ENCODE results near the gene DNAH7. TPM values are rescaled to one million over a fixed set of nuclear protein-coding genes. Genes with fewer than 3 reads are reported as not detected.

Gene DNAH7
- total and polyA plus RNA-seq, 2 of the 4 experiments (the other 2 are of a cell fraction), result 0.22 to 0.36 TPM

DNA sequence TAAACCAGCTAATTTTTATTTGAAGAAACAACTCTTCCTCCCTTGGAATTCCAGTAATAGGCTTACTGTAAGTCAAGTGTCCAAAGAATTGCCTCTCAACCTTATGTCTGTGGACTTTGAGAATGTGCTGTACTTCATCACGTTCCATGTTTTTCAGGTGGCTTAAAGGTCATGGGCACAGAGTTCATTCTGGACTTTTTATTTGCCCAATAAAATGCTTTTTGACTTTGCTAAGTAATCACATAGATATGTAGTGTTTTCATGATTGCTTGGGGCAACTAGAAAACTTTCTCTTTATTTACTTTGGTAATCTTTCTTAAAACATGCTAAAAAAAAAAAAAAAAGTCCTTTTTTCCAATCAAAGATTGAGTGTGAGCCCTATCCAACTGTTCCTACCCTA lies 10.4 kb upstream of the DNAH7 start:
- Histone ChIP-seq H4K91ac (ENCODE audit: insufficient read depth, low read depth, low read length) (no peak overlapping the region), H3K4me2 (ENCODE audit: low read depth, low read length) (no peak overlapping the region), H3K79me1 (ENCODE audit: low read depth in 1 of 2, low read length in 2 of 2) (no peaks in the 10 kb centered on the region), H3K9me1 (ENCODE audit: insufficient read depth, low read length) (peaks cover 2% of the 10 kb centered on the region; the same call in 1 of the 2 replicates), H3K23ac (ENCODE audit: low read depth, low read length) (peak overlapping the region; percentile 91; the same call in 1 of the 2 replicates), H3K36me3 (ENCODE audit: control insufficient read depth, insufficient read depth, low read length) (no peaks in the 10 kb centered on the region), H4K8ac (ENCODE audit: low read depth in 2 of 2, low read length in 2 of 2) (no peak overlapping the region), H3K27ac (ENCODE audit: insufficient read depth, low read length) (no peak overlapping the region), H2AK9ac (replicated peaks; ENCODE audit: low read depth, low read length, poor library complexity) (no peak overlapping the region), H2AK5ac (ENCODE audit: low read depth, low read length) (peak overlapping the region; percentile 91; the same call in 1 of the 2 replicates), H3K14ac (replicated peaks; ENCODE audit: low read depth, low read length) (peak overlapping the region; percentile 33; the same call in 1 of the 2 replicates), H4K20me1 (ENCODE audit: insufficient read depth, low read length) (no peaks in the 10 kb centered on the region), H3K27me3 (ENCODE audit: control insufficient read depth, insufficient read depth, low read length) (no peaks in the 10 kb centered on the region), H2BK20ac (ENCODE audit: low read depth, low read length) (peak overlapping the region; percentile 92), H3K56ac (ENCODE audit: extremely low read depth, insufficient read depth, low read length) (no peak overlapping the region; the same call in 1 of the 2 replicates), H3K4me1 (ENCODE audit: control insufficient read depth, insufficient read depth, low read length) (peaks cover 6% of the 10 kb centered on the region), H2BK15ac (ENCODE audit: low read depth, low read length) (peak overlapping the region; percentile 78; the same call in 1 of the 3 replicates), H3K4ac (ENCODE audit: low read depth, low read length) (peak overlapping the region; percentile 68; the same call in 1 of the 2 replicates), H3K18ac (ENCODE audit: low read depth, low read length) (peak overlapping the region; percentile 87; the same call in 1 of the 2 replicates), H2BK120ac (ENCODE audit: low read depth, low read length) (peak overlapping the region; percentile 91), H3K9me3 (ENCODE audit: control insufficient read depth, insufficient read depth, low read length) (peaks cover 3% of the 10 kb centered on the region), H3K4me3 (ENCODE audit: insufficient read depth, low read depth, low read length) (no peak overlapping the region), H3K9ac (ENCODE audit: low read depth, low read length) (no peak overlapping the region; the same call in 1 of the 2 replicates), H4K5ac (ENCODE audit: low read depth, low read length) (peak overlapping the region; percentile 4; the same call in 1 of the 2 replicates), H2BK5ac (ENCODE audit: low read depth, low read length, poor library complexity, severe bottlenecking) (peak overlapping the region; percentile 46), H2AFZ (replicated peaks; ENCODE audit: low read length, poor library complexity) (no peak overlapping the region)
- dilution Hi-C loops (cut with HindIII; ENCODE audit: low sequenced_read_pairs, unreplicated experiment) (no loop called here), intact Hi-C loops (cut with micrococcal nuclease) (loop anchor here (1.0 to 2.0 kb wide), 3 partner anchors 374 to 680 kb away; partner anchors contain the start of gene HECW2), in situ Hi-C loops (cut with MboI; ENCODE audit: low sequenced_read_pairs) (loop anchor here (5.0 to 25.0 kb wide), 3 partner anchors 218 to 676 kb away; no protein-coding TSS in a partner anchor)
- ATAC-seq (ENCODE audit: low read depth) (no peak), DNase-seq (peak; percentile 2)
- ChIA-PET CTCF (interaction anchor here (0.7 to 2.8 kb wide), 8 partner anchors 27 to 672 kb away, joined by 4 to 28 read pairs (median 6); no protein-coding TSS in a partner anchor), POLR2A (ENCODE audit: unreplicated experiment) (no interaction called here)
- TF ChIP-seq NFE2L2 (IDR thresholded peaks at IDR 0.05; ENCODE audit: low read depth, low read length), result no peak
- TF ChIP-seq RFX5 (IDR thresholded peaks at IDR 0.05; ENCODE audit: low read depth, low read length), result no peak
- TF ChIP-seq, protein P1, sequence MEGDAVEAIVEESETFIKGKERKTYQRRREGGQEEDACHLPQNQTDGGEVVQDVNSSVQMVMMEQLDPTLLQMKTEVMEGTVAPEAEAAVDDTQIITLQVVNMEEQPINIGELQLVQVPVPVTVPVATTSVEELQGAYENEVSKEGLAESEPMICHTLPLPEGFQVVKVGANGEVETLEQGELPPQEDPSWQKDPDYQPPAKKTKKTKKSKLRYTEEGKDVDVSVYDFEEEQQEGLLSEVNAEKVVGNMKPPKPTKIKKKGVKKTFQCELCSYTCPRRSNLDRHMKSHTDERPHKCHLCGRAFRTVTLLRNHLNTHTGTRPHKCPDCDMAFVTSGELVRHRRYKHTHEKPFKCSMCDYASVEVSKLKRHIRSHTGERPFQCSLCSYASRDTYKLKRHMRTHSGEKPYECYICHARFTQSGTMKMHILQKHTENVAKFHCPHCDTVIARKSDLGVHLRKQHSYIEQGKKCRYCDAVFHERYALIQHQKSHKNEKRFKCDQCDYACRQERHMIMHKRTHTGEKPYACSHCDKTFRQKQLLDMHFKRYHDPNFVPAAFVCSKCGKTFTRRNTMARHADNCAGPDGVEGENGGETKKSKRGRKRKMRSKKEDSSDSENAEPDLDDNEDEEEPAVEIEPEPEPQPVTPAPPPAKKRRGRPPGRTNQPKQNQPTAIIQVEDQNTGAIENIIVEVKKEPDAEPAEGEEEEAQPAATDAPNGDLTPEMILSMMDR (conservative IDR thresholded peaks at IDR 0.05; ENCODE audit: low read depth, low read length), result no peak
- no peak for TF ChIP-seq BHLHE40 (IDR thresholded peaks at IDR 0.05; ENCODE audit: low read depth, low read length)
- no peak for TF ChIP-seq CHD1 (IDR thresholded peaks at IDR 0.05; ENCODE audit: low read depth, low read length)
- no peak for TF ChIP-seq USF2 (IDR thresholded peaks at IDR 0.05; ENCODE audit: low read depth, low read length)
- no peak for TF ChIP-seq MXI1 (IDR thresholded peaks at IDR 0.05; ENCODE audit: borderline replicate concordance, low read depth, low read length)
- TF ChIP-seq FOS (IDR thresholded peaks at IDR 0.05; ENCODE audit: low read depth, low read length), result no peak
- TF ChIP-seq POLR2A (IDR thresholded peaks at IDR 0.05; ENCODE audit: low read depth, low read length), result no peak
- TF ChIP-seq SMC3 (IDR thresholded peaks at IDR 0.05; ENCODE audit: low read depth, low read length), result no peak
- no peak for TF ChIP-seq MAFK (IDR thresholded peaks at IDR 0.05; ENCODE audit: low read depth, low read length)
- TF ChIP-seq MAZ (IDR thresholded peaks at IDR 0.05; ENCODE audit: borderline replicate concordance, low read depth, low read length), result no peak
- BruUV-seq (replicated peaks), result no TSS peak
- WGBS, 2 experiments (ENCODE audit: extremely low coverage in 2 of 2, insufficient read length in 1 of 2), result no CpG with 5 or more reads among the region's 1 CpG

Measured in IMR-90 (cell line).